Colon (tissue), 2 donors: ENCODE data around the gene CCDC146.
A peak's percentile ranks its signal among the peaks of the same experiment; 100 is the strongest.
"Not testable (repeated sequence)": the region's sequence is repeated elsewhere in the genome, so short reads cannot be mapped to it uniquely, and the experiment has no call there.

ENCODE experiments used
- FAIRE-seq: peaks from 2 replicates; lab custom pipeline; 2012; peaks lifted over from hg19 to GRCh38; lab: Jason Lieb, UNC
- donor health status: control.
- donor health status: control.

The CCDC146 gene, protein sequence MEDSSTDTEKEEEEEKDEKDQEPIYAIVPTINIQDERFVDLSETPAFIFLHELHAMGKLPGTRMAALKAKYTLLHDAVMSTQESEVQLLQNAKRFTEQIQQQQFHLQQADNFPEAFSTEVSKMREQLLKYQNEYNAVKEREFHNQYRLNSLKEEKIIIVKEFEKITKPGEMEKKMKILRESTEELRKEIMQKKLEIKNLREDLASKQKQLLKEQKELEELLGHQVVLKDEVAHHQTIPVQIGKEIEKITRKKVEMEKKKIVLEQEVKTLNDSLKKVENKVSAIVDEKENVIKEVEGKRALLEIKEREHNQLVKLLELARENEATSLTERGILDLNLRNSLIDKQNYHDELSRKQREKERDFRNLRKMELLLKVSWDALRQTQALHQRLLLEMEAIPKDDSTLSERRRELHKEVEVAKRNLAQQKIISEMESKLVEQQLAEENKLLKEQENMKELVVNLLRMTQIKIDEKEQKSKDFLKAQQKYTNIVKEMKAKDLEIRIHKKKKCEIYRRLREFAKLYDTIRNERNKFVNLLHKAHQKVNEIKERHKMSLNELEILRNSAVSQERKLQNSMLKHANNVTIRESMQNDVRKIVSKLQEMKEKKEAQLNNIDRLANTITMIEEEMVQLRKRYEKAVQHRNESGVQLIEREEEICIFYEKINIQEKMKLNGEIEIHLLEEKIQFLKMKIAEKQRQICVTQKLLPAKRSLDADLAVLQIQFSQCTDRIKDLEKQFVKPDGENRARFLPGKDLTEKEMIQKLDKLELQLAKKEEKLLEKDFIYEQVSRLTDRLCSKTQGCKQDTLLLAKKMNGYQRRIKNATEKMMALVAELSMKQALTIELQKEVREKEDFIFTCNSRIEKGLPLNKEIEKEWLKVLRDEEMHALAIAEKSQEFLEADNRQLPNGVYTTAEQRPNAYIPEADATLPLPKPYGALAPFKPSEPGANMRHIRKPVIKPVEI

DNA sequence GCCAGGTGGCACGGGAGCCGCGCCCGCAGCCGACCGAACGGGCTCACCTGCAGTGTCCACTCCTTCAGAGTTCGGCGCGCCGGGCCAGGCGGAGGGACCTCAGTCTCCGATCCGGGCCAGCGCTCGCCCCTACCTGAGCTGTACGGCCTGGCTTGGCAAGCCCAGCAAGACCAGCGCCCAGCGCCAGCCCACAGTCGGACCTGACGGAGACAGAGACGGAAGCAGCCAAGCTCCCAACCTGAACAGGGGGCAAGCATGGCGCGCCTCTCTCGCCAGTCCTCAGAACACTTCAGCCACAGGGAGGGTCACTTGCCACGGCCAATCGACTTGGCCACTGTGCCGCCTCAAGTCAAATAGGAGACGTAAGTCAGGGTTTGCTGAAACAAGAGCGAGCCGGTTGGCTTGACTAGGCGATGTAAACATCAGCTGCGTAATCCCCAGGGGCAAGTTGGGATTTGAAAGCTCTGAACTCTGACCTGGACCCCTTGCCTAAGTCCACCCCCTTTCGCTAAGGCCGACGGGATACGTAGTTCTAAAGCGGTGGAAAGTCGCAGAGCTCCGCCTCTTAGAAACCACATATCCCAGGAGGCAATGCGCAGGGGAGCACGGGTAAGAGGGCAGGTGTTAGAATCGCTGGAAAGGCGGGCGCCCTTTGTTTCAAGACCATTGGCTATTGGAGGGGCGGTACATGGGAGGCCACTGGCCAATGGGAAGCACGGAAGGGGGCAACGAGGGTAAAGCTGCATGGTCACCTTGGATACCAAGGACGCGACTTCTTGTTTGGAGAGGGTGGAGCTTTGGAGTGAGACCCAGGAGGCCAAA lies at the start of gene CCDC146:
CCDC146 (plus strand) TSS at position 756 of the 822 bp plus-strand sequence. CDS start 45,054 bp downstream, outside the sequence.
- not testable (repeated sequence) for FAIRE-seq

GRCh38 chr7:77074786-77075396 lies 47.5 kb upstream of the CCDC146 start:
- not testable (repeated sequence) for FAIRE-seq

DNA sequence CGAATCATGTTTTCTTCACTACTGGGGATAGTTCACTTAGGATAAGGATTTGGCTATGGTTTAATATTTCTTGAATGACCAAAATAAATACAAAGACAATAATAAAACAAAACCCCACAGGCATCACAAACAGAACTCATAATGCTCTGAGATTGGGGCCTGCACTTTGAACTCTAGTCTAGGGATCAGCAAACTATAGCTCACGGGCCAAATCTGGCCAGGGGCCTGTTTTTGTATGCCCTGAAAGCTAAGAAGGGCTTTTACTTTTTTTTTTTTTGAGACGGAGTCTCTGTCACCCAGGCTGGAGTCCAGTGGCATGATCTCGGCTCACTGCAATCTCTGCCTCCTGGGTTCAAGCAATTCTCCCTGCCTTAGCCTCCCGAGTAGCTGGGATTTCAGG lies 45.4 kb upstream of the CCDC146 start:
- not testable (repeated sequence) for FAIRE-seq

DNA sequence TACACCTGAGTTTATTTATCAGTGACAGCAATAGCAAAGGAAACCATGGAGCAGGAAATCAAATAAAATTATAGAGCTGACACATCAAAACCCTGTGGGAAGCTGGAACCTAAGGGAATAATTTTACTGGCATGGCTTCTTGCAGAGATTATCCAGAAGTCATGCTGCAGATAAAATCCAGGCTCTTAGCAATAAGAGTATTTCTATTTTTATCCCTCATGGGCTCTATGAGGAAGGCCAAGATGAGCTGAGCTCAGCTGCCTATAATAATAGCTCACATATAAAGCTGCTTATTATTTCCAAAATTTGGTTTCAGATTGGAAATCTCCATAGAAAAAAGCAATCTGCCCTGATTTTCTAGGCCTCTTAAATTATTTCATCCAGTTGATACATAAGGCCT lies 43.3 kb upstream of the CCDC146 start:
- FAIRE-seq, result not testable (repeated sequence)

DNA sequence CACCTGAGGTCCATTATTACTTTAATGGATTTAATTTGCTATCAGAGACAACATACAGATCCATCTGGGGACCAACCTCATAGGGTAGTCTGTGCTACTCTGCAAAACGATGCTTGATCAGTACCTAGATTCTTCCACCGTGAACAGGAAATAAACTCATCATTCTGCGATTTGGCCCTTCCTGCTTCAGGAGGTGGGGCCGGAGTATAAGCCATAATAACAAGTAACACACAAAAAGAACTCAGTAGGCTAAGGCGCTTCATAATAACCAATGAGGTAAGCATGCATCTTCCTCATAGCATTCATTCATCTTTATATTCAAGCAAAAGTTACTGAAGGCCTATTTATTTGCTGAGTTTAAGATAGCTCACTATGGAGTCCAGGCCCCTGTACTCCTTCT lies 42.8 kb upstream of the CCDC146 start:
- FAIRE-seq, result not testable (repeated sequence)

DNA sequence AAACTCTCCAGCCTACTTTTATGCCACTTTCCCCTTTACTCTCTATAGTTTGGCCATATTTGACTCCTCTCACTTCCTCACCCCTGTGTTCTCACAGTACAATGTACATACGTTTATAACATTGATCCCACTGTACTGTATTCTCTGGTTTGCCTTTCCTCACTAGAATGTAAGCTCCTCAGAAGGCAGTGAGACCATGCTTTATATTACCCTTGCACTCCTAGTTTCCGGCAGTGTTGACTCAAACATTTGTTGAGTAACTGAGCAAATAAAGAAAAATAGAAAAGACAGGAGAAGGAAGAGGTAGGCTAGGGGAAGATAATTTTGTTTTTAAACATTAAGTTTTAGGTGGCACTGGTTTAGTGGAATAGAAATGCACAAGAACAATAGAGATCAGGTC lies 42.2 kb upstream of the CCDC146 start:
- FAIRE-seq, result not testable (repeated sequence)

DNA sequence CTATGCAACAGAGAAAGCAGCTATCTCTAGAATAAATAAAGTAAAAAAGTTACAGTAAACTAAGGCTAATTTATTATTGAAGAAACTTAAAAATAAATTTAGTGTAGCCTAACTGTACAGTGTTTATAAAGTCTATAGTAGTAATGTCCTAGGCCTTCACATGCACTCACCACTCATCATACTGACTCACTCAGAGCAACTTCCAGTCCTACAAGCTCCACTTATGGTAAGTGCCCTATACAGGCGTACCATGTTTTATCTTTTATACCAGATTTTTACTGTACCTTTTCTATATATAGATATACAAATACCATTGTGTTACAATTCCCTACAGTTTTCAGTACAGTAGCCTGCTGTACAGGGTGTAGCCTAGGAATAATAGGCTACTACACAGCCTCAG lies 40.2 kb upstream of the CCDC146 start:
- FAIRE-seq, result not testable (repeated sequence)

- peak; percentile 84 for FAIRE-seq
Observed at GRCh38 chr7:77092301-77092700, 30.1 kb upstream of the CCDC146 start.

GRCh38 chr7:77100501-77100900 lies 21.9 kb upstream of the CCDC146 start:
- not testable (repeated sequence) for FAIRE-seq

- FAIRE-seq, result not testable (repeated sequence)
Observed at GRCh38 chr7:77101187-77101586, 21.2 kb upstream of the CCDC146 start.

- not testable (repeated sequence) for FAIRE-seq
Observed at GRCh38 chr7:77102671-77103070, 19.7 kb upstream of the CCDC146 start.

DNA sequence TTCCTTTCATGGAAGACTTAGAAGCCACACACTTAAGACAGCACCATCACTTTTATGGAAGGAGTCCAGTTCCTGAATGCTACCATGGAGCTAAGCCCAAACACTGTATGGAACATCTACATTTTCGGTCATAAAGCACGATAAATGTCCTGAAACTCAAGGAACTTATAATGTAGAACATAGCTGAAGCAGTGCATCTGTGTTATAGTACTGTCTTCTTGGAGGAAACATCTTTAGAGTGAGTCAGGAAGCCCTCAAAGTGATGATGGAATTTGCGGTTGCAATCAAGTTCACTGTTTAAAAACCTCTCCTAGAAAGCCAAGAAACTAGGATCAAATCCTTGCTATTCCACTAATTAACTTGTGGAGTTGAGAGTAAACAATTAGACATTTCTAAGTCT lies 16.5 kb upstream of the CCDC146 start:
- not testable (repeated sequence) for FAIRE-seq

GRCh38 chr7:77107659-77108058 lies 14.8 kb upstream of the CCDC146 start:
- not testable (repeated sequence) for FAIRE-seq

DNA sequence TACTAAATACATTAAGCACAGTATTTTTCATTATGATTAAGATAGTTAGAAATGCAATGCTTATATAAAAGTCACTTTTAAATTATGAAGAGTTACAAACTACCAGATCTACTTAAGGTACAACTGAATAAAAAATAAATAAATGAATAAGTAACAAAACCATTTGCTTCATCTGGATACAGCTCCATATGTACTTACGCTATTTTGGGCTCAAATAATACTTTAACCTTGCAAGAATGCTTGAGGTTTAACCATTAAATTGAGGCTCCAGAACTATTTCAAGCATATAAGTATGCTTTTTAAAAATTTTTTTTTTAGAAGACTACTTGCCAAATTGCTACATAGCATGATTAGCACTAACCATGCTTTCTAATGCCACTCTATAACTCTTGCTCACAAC lies 14.1 kb upstream of the CCDC146 start:
- not testable (repeated sequence) for FAIRE-seq

DNA sequence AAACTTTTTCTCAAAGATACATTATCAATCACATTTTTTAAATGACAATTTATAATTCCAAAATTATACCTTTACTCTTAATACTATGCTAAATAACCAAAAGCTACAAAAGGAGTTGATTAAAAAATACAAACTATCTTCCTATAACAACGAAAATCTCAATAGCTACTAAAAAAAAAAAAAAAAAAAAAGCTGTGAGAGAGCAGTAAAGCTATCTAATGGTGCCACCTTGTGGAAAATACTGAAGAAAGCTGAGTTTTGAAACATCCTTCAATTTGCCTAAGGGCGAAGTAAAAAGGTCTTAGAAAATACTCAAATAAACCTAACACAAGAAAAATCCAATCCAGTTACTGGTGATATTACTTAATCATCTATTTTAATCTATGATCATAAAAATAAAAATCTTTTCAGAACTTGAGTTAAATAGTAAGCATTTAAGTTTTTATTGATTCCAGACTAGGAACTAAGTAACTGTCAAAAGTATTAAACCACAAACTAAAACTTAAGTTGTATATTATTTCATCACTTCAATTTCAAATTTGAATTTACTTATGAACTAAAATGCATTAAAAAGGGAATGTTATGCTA lies 9.6 kb upstream of the CCDC146 start:
- peak; percentile 99 for FAIRE-seq

- FAIRE-seq, result peak; percentile 74
Observed at GRCh38 chr7:77125486-77125885, 3.1 kb downstream of the CCDC146 start.

DNA sequence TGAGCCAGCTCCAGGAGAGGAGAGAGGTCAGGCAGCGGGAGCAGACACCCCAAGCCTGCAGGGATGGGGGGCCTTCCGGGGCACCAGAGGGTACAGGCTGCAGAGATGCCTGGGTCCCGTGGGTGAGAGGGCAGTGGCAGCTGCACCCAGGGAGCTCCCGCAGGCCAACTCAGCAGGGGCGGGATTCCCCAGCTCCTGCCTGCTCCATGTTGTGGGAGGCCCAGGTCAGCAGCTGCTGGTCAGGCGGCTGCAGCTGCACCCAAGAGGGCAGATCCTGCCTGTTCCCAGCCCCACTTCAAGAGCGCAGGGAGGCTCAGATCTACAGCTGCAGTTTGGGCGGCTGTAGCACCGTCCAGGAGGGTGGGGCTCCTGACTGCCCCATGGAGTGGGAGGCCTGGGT lies 4.6 kb downstream of the CCDC146 start:
- FAIRE-seq, result not testable (repeated sequence)

DNA sequence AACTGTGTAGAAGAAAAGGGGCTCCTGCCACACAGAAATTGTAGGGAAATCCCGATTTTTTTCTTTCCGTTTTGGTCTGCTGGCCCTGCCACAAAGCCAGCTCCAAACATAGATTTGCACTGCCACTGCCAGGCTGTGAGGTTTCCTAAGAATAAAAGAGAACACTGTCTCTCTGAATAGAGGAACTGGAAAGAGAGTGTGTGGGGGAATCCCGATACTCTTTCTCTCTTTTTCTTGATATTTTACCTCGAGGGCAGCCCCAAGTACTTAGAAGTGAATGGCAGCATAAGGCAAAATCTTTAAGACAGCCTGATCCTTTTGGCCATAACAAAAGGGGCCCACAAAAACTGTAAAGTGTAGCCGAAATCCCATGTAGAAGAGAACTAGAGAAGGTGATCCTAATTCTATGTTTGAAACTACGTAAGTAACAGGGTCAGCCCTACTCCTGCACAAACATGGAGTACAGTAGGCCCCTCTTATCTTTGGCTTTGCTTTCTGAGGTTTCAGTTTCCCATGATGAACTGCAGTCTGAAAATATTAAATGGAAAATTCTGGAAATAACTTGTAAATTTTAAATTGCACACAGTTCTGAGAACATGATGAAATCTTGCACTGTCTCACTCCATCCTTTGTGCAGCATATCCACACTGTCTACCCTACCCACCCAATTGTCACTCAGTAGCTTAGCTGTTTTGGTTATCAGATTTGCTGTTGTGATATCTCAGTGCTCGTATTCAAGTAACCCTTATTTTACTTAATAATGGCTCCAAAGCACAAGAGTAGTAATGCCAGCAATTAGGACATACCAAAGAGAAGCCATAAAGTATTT lies 6.4 kb downstream of the CCDC146 start:
- FAIRE-seq, result not testable (repeated sequence)

- FAIRE-seq, result not testable (repeated sequence)
Observed at GRCh38 chr7:77131781-77132180, 9.4 kb downstream of the CCDC146 start.

DNA sequence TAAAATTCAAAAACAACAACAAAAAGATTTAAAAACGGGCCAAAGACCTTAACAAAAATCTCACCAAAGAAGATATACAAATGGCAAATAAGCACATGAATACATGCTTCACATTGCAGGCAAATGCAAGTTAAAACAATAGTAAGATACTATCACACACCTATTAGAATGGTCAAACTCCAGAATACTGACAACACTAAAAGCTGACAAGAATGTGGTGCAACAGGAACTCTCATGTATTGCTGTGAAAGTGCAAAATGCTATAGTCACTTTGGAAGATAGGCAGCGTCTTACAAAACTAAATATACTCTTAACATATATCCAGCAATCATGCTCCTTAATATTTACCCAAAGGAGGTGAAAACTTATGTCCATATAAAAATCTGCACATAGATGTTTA lies 16.3 kb downstream of the CCDC146 start:
- not testable (repeated sequence) for FAIRE-seq
